ENCODE measurements around the gene NFKBIB. TPM values are rescaled to one million over a fixed set of nuclear protein-coding genes. Genes with fewer than 3 reads are reported as not detected.
A peak's percentile ranks its signal among the peaks of the same experiment; 100 is the strongest.

Gene NFKBIB
- total and polyA plus RNA-seq, 7 donors, result 13.8 to 63.9 (median 20.2) TPM

DNA sequence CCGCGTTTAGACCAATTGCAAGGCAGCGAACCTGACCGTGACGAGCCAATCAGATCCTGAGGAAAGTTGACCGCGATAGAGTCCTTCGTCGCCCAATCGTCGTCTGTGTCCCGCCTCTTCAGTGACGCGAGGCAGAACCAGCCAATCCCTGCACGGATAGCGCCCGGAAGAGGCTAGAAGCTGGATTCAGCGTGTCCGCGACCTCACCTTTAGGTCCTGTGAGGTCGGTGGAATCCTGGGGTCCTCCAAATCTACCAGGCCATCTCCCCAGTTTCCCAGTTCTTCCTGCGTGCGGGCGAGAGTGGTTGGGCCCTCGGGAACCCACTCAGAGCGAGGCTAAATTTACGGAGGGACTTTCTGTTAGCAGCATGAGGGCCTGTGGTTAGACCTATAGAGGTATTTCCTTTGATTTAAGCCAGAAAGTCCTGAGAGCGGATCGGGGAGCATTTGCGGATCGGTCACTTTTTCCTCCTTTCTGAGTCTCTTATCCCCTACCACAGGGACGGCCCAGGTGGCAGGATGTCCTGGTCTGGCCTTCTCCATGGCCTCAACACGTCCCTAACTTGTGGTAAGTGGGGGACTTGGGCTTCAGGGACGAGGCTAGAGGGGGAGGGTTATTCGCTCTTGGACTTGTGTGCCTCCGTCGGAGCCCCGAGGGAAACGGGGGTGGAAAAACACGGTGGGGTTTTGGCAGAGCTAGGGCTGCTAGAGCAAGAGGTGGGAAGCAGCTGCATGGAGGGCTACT is 31.2 kb downstream of the NFKBIB start, which contains the start of gene MRPS12:
Gene MRPS12 (plus strand): TSS at position 169 of the 745 bp plus-strand sequence. CDS start 351 bp downstream, at position 520.
- Histone ChIP-seq H3K9me3 (no peaks in the 10 kb centered on the region), H3K27ac (peak within 1 kb of the TSS; percentile 84 to 91 (median 89)), H3K36me3 (peaks cover 0 to 18% (median 7%) of the 10 kb centered on the region in 4 donors), H3K4me1 (peaks cover 0 to 27% (median 21%) of the 10 kb centered on the region in 4 donors), H3K4me3 (peak within 1 kb of the TSS; percentile 59 to 73 (median 64)), H3K27me3 (no peaks in the 10 kb centered on the region)
- intact Hi-C loops (cut with DNase I), result loop anchor here (1.0 to 5.0 kb wide), 6 partner anchors 30 to 528 kb away; partner anchors contain the start of genes EIF3K, FAM98C and MAP4K1
- WGBS, 2 donors, result 0 to 1% methylated on average over 40 of the region's 40 CpGs
- DNase-seq, result peak; percentile 99
- TF ChIP-seq POLR2A (IDR thresholded peaks at IDR 0.05), result peak in 1 of 2 donors; percentile 43
- no peak for TF ChIP-seq CTCF (IDR thresholded peaks at IDR 0.05)
- peak in 3 of 4 donors; percentile 65 to 86 (median 86) for TF ChIP-seq POLR2AphosphoS5 (IDR thresholded peaks at IDR 0.05)

DNA sequence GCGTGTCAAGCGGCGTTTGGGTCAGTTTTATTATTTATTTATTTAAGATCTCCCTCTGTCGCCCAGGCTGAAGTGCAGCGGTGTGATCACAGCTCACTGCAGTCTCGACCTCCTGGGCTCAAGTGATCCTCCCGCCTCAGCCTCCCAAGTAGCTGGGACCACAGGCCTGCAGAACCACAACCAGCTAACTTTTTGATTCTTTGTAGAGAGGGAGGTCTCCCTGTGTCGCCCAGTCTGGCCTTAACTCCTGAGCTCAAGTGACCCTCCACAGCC is 31.7 kb downstream of the NFKBIB start:
- no peak for TF ChIP-seq CTCF (IDR thresholded peaks at IDR 0.05)
- Histone ChIP-seq H3K4me3 (peak overlapping the region; percentile 59 to 73 (median 64)), H3K27me3 (no peaks in the 10 kb centered on the region), H3K27ac (peak overlapping the region in 3 of 4 donors; percentile 84 to 90 (median 88)), H3K9me3 (no peaks in the 10 kb centered on the region), H3K4me1 (peaks cover 0 to 27% (median 21%) of the 10 kb centered on the region in 4 donors), H3K36me3 (peaks cover 0 to 14% (median 7%) of the 10 kb centered on the region in 4 donors)
- DNase-seq, result no peak
- 9 to 33% methylated on average over 8 of the region's 8 CpGs for WGBS, 2 donors
- intact Hi-C loops (cut with DNase I), result loop anchor here (2.0 to 5.0 kb wide), 5 partner anchors 31 to 417 kb away; partner anchors contain the start of genes EIF3K and MAP4K1

- Histone ChIP-seq H3K4me1 (peaks cover 0 to 27% (median 21%) of the 10 kb centered on the region in 4 donors), H3K4me3 (no peak overlapping the region), H3K27ac (no peak overlapping the region), H3K27me3 (no peaks in the 10 kb centered on the region), H3K9me3 (no peaks in the 10 kb centered on the region), H3K36me3 (peaks cover 0 to 14% (median 7%) of the 10 kb centered on the region in 4 donors)
- intact Hi-C loops (cut with DNase I), result loop anchor here (5.0 kb wide), 1 partner anchor 315 kb away; the partner anchor contains the start of genes EIF3K and MAP4K1
- WGBS, 2 donors, result 93% methylated on average over 29 of the region's 29 CpGs
- TF ChIP-seq EP300 (IDR thresholded peaks at IDR 0.05) (no peak), CTCF (IDR thresholded peaks at IDR 0.05) (peak in 2 of 4 experiments; percentile 13 to 20)
- no peak for DNase-seq
These were observed 32.8 kb downstream of the NFKBIB start for GRCh38 chr19:38932425-38933179.

DNA sequence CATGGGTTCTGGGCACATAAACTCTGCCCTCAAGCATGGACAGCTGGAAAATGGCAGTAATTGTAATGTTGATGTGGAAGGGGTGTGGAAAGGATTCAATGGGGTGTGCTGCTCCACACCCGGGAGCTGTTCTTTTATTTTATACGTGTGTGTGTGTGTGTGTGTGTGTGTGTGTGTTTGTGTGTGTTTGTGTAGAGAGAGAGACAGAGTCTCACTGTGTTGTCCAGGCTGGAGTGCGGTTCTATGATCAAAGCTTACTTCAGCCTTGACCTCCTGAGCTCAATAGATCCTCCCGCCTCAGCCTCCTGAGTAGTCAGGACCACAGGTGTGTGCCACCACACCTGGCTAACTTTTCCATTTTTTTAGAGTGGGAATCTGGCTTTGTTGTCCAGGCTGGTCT is 33.8 kb downstream of the NFKBIB start:
- no peak overlapping the region for H3K4me3 ChIP-seq
- peaks cover 0 to 14% (median 7%) of the 10 kb centered on the region in 4 donors for H3K36me3 ChIP-seq
- H3K27me3 ChIP-seq, result no peaks in the 10 kb centered on the region
- H3K4me1 ChIP-seq, result peaks cover 0 to 27% (median 21%) of the 10 kb centered on the region in 4 donors
- no peak overlapping the region for H3K27ac ChIP-seq
- WGBS, 2 donors, result 89 to 92% methylated on average over 4 of the region's 4 CpGs
- no peaks in the 10 kb centered on the region for H3K9me3 ChIP-seq
- TF ChIP-seq EP300 (IDR thresholded peaks at IDR 0.05) (no peak), POLR2AphosphoS5 (IDR thresholded peaks at IDR 0.05) (no peak), POLR2A (IDR thresholded peaks at IDR 0.05) (no peak), CTCF (IDR thresholded peaks at IDR 0.05) (no peak)
- DNase-seq, result no peak
- intact Hi-C loops (cut with DNase I), result loop anchor here (5.0 kb wide), 1 partner anchor 316 kb away; the partner anchor contains the start of genes EIF3K and MAP4K1
